Spinal cord (tissue), 10 donors: ENCODE results near the gene UGT1A3. TPM values are rescaled to one million over a fixed set of nuclear protein-coding genes. Genes with fewer than 3 reads are reported as not detected.

Experiments used
- DNase-seq, 6 donors: peaks; one replicate each; pipeline versions ENCODE4 v3.0.0 to v3.0.0-alpha.2; 2013 to 2015; ENCODE audit warnings: low spot score in 6 of 6, low read depth in 4 of 6
- H3K27ac ChIP-seq: one replicate; pipeline ENCODE4 v1.5.1; 2013; ENCODE audit warnings: low read depth, low read length, control low read depth
- H3K27me3 ChIP-seq: one replicate; pipeline ENCODE4 v1.6.1; 2013; ENCODE audit warnings: low read length; ENCODE audit not compliant: control insufficient read depth, insufficient read depth
- H3K36me3 ChIP-seq: one replicate; pipeline ENCODE4 v1.6.1; 2013; ENCODE audit warnings: low read length; ENCODE audit not compliant: control insufficient read depth, insufficient read depth
- H3K4me1 ChIP-seq: one replicate; pipeline ENCODE4 v1.6.1; 2013; ENCODE audit warnings: low read length; ENCODE audit not compliant: control insufficient read depth, insufficient read depth
- H3K4me3 ChIP-seq: one replicate; pipeline ENCODE4 v1.5.1; 2013; ENCODE audit warnings: low read depth, low read length, control low read depth
- H3K9me3 ChIP-seq: one replicate; pipeline ENCODE4 v1.6.1; 2013; ENCODE audit warnings: low read length; ENCODE audit not compliant: control insufficient read depth, insufficient read depth
- WGBS: methylation state at CpG from one replicate; pipeline ENCODE4 v1.1.5; 2013; ENCODE audit warnings: missing lambda C conversion rate; ENCODE audit not compliant: insufficient coverage; 5-methylcytosine and 5-hydroxymethylcytosine counted together
- polyA plus RNA-seq, 2 donors: library from polyadenylated mRNA; unstranded; fragments of 120-200 nt; gene quantifications; one replicate each; pipeline ENCODE4 v1.2.1, GENCODE V29; 2013; ENCODE audit not compliant: insufficient read length in 2 of 2
- total RNA-seq, 2 donors: library from RNA; depleted of rRNA in 1 of 2; stranded (reverse); fragments of 120-200 nt in 1 of 2; fragments of >200 nt in 1 of 2; gene quantifications; one replicate each; pipeline versions ENCODE4 v1.2.3 to v1.2.4, GENCODE V29; 2013 to 2014
- donor health status: healthy.

The UGT1A3 gene
- total and polyA plus RNA-seq, 4 donors = not detected

GRCh38 chr2:233792720-233793119, 63.9 kb downstream of the UGT1A3 start:
- H3K4me3 ChIP-seq = no peak overlapping the region
- DNase-seq = no peak
- H3K36me3 ChIP-seq = no peaks in the 10 kb centered on the region
- H3K4me1 ChIP-seq = no peaks in the 10 kb centered on the region
- no peaks in the 10 kb centered on the region for H3K27me3 ChIP-seq
- H3K9me3 ChIP-seq = no peaks in the 10 kb centered on the region
- WGBS = 85% methylated on average over 7 of the region's 7 CpGs
- H3K27ac ChIP-seq = no peak overlapping the region

GRCh38 chr2:233793465-233794127, 64.8 kb downstream of the UGT1A3 start:
- 82% methylated on average over 16 of the region's 18 CpGs for WGBS
- Histone ChIP-seq H3K27ac (no peak overlapping the region), H3K4me3 (no peak overlapping the region)

GRCh38 chr2:233794128-233794658, 65.4 kb downstream of the UGT1A3 start:
- WGBS = 92% methylated on average over 17 of the region's 17 CpGs
- no peaks in the 10 kb centered on the region for H3K27me3 ChIP-seq

More at GRCh38 chr2:233793465-233794127, 64.8 kb downstream of the UGT1A3 start:
- no peak for DNase-seq
- H3K9me3 ChIP-seq = no peaks in the 10 kb centered on the region
- no peaks in the 10 kb centered on the region for H3K36me3 ChIP-seq
- H3K4me1 ChIP-seq = no peaks in the 10 kb centered on the region
- H3K27me3 ChIP-seq = no peaks in the 10 kb centered on the region

GRCh38 chr2:233795735-233796171, 66.9 kb downstream of the UGT1A3 start:
- no peaks in the 10 kb centered on the region for H3K36me3 ChIP-seq
- H3K27ac ChIP-seq = no peak overlapping the region
- H3K27me3 ChIP-seq = no peaks in the 10 kb centered on the region
- DNase-seq = no peak
- WGBS = 90% methylated on average over 11 of the region's 13 CpGs
- no peaks in the 10 kb centered on the region for H3K9me3 ChIP-seq
- no peaks in the 10 kb centered on the region for H3K4me1 ChIP-seq
- H3K4me3 ChIP-seq = no peak overlapping the region

More at GRCh38 chr2:233794128-233794658, 65.4 kb downstream of the UGT1A3 start:
- Histone ChIP-seq H3K27ac (no peak overlapping the region), H3K4me1 (no peaks in the 10 kb centered on the region), H3K36me3 (no peaks in the 10 kb centered on the region), H3K9me3 (no peaks in the 10 kb centered on the region), H3K4me3 (no peak overlapping the region)
- no peak for DNase-seq

GRCh38 chr2:233796254-233796653, 67.4 kb downstream of the UGT1A3 start:
- Histone ChIP-seq H3K27ac (no peak overlapping the region), H3K36me3 (no peaks in the 10 kb centered on the region), H3K9me3 (no peaks in the 10 kb centered on the region), H3K27me3 (no peaks in the 10 kb centered on the region), H3K4me3 (no peak overlapping the region), H3K4me1 (no peaks in the 10 kb centered on the region)
- WGBS = 85% methylated on average over 3 of the region's 9 CpGs
- DNase-seq = no peak

- Histone ChIP-seq H3K4me3 (no peak overlapping the region), H3K4me1 (no peaks in the 10 kb centered on the region), H3K27me3 (no peaks in the 10 kb centered on the region), H3K36me3 (no peaks in the 10 kb centered on the region), H3K27ac (no peak overlapping the region), H3K9me3 (no peaks in the 10 kb centered on the region)
- 85% methylated on average over 14 of the region's 14 CpGs for WGBS
- no peak for DNase-seq
Observed at GRCh38 chr2:233798335-233799086, 69.7 kb downstream of the UGT1A3 start.

- H3K27me3 ChIP-seq = no peaks in the 10 kb centered on the region
- no peak overlapping the region for H3K27ac ChIP-seq
- H3K4me3 ChIP-seq = no peak overlapping the region
- no peaks in the 10 kb centered on the region for H3K4me1 ChIP-seq
- peak in 1 of 6 donors; percentile 9 for DNase-seq
- no peaks in the 10 kb centered on the region for H3K36me3 ChIP-seq
- H3K9me3 ChIP-seq = no peaks in the 10 kb centered on the region
- 42% methylated on average over 6 of the region's 7 CpGs for WGBS
Observed at GRCh38 chr2:233799087-233799665, 70.3 kb downstream of the UGT1A3 start.

- H3K27ac ChIP-seq = no peak overlapping the region
- H3K27me3 ChIP-seq = no peaks in the 10 kb centered on the region
- no peaks in the 10 kb centered on the region for H3K4me1 ChIP-seq
- no peak overlapping the region for H3K4me3 ChIP-seq
- no peak for DNase-seq
- no peaks in the 10 kb centered on the region for H3K9me3 ChIP-seq
- H3K36me3 ChIP-seq = no peaks in the 10 kb centered on the region
- 74% methylated on average over 5 of the region's 5 CpGs for WGBS
Observed at GRCh38 chr2:233799716-233800115, 70.9 kb downstream of the UGT1A3 start.

GRCh38 chr2:233800208-233800607, 71.4 kb downstream of the UGT1A3 start:
- Histone ChIP-seq H3K27me3 (no peaks in the 10 kb centered on the region), H3K4me1 (no peaks in the 10 kb centered on the region), H3K4me3 (no peak overlapping the region), H3K9me3 (no peaks in the 10 kb centered on the region), H3K36me3 (no peaks in the 10 kb centered on the region), H3K27ac (no peak overlapping the region)
- no peak for DNase-seq
- 93% methylated on average over 4 of the region's 7 CpGs for WGBS
